GM18873 (cell line): ENCODE data around the gene ROR2.

Source experiments
- ATAC-seq: cut with Tn5 transposase; IDR thresholded peaks from one replicate; pipeline ENCODE4 v1.9.1; 2021; ENCODE audit warnings: mild to moderate bottlenecking, moderate library complexity, moderate number of reproducible peaks; ENCODE audit not compliant: unreplicated experiment, low FRiP score

The ROR2 gene

DNA sequence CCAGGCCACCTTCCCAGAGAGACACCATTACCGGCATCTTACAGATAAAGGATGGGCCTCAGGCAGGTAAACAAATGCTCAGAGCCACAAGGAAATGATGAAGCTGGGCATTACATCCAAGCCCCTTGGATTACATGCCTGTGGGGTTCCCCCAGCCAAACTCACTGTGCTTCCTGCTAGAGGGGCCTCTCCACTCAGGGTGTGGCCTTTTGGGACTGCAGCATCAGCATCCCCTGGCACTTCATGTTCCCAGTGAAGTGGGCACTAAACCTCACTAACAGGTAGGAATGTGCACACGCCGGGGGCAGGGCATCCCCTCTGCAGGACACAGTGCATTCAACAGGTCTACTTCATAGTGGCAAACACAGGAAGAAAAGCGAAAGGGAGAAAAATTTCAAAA lies 125.9 kb downstream of the ROR2 start:
- ATAC-seq = no peak

GRCh38 chr9:91820949-91821880 lies 128.8 kb downstream of the ROR2 start:
- no peak for ATAC-seq

GRCh38 chr9:91820126-91820750 lies 129.8 kb downstream of the ROR2 start:
- no peak for ATAC-seq

DNA sequence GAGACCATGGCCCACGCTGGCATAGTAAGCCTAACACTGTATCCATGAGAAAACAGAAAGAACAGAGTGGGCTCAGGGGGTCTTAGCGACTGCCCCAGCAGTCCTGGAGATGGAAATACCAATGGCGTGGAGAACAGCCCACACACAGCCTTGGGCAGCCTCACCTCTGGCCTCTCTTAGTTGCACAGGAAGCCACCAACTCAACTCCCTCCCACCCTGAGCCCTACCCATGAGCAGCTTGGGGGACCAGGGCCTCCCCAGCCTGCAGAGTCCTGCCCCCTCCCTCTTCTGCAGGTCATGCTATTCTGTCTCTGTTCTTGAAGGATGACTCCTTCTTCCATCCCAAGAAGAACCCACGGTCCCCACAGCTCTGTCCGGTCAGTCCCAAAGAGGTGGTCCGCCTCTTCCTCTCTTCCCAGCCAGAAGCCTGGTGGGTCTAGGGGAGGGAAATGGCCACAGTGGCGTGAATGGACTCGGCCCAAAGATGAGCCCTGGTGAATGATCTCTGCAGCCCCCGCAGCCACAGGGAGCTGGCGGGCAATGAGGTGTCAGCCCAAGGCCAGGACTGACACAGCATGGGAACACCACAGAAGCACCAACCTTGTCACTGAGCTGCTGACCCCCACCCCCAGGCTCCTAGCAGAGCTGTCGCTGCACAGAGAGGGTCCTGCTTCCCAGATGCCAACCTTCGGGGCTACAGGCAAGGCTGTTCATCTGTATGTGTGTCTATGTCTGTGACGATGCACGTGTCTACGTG lies 131.2 kb downstream of the ROR2 start:
- no peak for ATAC-seq

DNA sequence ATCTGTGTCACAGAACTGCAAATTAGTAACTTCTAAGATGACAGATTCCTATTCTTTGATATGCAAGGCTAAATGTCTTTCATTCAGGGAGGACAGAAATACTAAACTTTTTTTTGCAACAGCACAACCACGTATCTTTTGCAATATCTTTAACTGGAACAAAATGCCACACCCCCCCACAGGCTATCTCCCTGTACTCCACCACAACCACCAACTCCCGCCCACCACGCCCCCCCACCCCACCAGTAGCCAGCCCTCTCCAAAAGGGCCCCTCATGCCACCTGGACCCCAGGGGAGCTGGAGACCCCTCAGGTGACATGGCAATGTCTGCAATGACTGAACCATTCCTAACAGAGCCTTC lies 131.8 kb downstream of the ROR2 start:
- no peak for ATAC-seq

GRCh38 chr9:91817493-91818224 lies 132.4 kb downstream of the ROR2 start:
- no peak for ATAC-seq

- no peak for ATAC-seq
Observed at GRCh38 chr9:91817106-91817492, 132.9 kb downstream of the ROR2 start.

DNA sequence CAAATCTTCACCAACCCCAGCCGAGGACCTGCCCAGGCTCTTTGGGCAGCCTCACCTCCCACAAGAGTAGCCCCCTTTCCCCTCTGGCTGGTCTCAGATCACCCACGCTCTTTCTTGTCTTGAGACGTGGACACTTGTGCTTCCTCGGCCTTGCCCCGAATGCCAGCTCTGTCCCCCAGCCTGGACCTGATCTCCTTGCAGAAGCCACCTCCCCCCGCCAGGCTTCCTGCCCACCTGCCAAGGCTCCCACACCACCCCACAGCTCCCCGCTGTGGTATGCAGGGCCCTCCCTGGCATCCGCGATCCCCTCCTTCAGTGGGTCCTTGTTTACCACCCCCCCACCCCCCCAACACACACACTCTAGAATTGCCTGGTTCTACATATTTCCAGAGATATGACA lies 133.7 kb downstream of the ROR2 start:
- ATAC-seq = no peak

DNA sequence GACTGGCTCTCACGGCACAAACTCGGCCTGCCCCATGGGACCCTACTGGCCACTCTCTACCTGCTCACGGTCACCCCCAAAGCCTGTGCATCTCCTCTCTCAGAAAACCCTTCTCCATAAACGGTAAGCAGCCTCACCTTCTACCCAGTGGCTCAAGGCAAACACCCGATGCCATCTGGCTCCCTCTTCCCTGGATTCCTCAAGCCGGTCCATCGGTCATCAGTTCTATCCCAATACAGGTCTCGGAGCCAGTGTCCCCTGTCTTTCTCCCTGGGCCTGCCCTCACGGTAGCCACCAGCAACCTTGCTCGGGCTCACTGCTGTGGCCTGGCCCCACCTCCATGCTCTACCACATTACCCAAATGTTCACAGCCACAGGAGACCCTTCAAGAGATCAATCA lies 134.1 kb downstream of the ROR2 start:
- no peak for ATAC-seq

DNA sequence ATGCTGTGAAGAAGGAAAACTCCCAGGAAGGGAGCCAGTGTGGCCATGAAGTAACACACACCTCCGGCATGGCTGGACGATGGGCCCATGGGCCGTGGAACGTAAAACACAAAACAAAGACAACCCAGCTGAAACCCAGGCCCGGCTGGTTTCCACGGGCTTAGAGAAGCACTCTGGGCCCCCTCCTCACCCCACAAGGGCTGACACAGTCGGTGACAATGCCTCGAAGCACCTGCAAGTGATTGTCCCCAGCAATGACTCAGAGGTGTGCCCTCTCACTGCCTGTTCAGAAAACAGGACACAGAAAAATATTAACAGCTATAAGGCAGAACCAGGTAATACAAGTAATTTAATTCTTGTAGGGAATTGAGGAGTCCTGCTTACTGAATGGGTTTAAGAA lies 135.3 kb downstream of the ROR2 start:
- ATAC-seq = no peak

DNA sequence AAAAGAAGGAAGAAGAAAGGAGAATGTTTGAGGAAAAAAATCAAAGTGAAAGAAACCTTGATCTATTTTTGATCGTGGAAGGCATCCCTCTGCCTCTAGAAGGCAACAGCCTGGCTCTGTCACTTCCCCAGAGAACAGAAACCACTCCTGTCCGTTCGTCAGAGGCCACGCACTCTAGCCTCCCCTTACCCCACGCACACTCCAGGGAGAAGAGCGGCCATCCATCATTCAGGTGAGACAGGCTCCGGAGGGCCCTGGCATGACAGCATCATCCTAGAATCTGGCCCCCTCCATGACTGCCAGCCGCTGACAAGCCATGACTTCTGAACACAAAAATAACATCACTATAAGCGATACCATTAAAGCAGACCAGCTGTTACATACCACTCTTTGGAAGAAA lies 135.8 kb downstream of the ROR2 start:
- ATAC-seq = no peak

DNA sequence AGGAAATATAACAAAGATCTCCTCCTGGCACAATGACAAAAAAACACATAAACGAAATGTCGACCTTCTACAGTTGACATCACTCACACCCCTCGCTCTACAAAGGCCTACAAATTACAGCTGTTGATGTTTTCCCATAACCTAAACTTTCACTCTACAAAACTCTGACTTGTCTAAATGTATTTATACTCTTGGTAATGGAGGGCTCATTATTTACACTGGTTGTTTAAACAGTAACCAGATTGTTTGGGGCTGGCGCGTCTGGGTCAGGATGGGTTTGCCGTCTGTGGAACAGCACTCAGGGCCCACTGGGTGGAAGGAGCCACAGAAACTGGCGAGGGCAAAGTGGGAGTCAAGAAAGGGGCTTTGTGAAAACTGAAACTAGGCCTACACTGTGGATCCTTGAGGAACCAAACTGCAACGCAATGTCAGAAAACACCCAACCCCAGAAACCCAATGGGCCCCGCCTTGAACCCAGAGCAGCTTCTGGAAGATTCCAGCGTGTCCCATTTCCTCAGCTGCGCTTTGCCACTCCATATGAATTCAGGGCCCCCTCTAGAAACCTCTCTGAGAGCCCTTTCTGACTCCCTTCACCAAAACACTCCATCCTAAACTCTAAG lies 136.7 kb downstream of the ROR2 start:
- ATAC-seq = no peak

GRCh38 chr9:91812191-91812590 lies 137.8 kb downstream of the ROR2 start:
- ATAC-seq = no peak

GRCh38 chr9:91811024-91811909 lies 138.8 kb downstream of the ROR2 start:
- no peak for ATAC-seq

- no peak for ATAC-seq
Observed at GRCh38 chr9:91810286-91810905, 139.6 kb downstream of the ROR2 start.

DNA sequence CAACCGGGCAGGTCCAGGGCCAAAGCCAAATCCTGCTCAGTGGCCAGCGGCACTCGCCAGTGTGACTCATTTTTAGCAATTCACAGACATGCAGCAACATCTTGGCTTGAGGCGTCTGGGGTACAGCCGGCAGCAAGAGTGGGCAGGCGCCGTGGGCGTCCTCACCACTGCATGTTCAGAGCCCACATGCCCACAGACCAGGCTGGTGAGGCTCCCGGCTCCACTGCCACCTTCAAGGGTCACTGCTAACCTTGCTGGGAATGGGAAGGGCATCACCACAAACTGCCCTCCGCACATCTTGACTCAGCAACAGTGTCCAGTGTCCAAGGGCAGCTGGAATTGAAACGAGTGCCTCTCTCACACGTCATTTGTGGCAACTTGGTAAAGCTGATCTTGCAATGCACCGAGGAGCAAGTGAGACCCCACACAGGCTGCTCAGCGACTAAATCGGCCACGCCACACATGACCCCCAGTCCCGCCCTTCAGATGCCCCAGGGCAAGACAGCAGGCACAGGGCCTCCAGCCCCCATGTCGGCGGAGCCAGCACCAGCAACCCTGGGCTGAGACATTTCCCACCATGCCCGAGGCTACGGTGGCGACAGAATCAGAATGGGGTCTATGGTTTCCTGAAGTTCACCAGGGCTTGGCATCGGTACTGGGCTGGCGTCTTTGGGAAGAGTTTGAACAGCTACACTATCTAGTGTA lies 140.3 kb downstream of the ROR2 start:
- ATAC-seq = no peak

GRCh38 chr9:91807643-91808246 lies 142.3 kb downstream of the ROR2 start:
- no peak for ATAC-seq

GRCh38 chr9:91805031-91805430 lies 145.0 kb downstream of the ROR2 start:
- ATAC-seq = no peak
